Neuronal stem cell (in vitro differentiated cells): ENCODE results near the gene SLC22A23.

Source experiments
- DNase-seq: peaks from one replicate; pipeline ENCODE4 v3.0.0-alpha.2; 2013; ENCODE audit warnings: low spot score
- H2AFZ ChIP-seq: one replicate; pipeline ENCODE4 v1.6.1; 2013; ENCODE audit warnings: mild to moderate bottlenecking, low read length, inconsistent platforms
- H2AK5ac ChIP-seq: 2 replicates; pipeline ENCODE4 v1.6.1; 2013; ENCODE audit warnings: low read depth, mild to moderate bottlenecking, inconsistent platforms, low read length, moderate library complexity, mixed read lengths
- H2BK120ac ChIP-seq: 2 replicates; pipeline ENCODE4 v1.6.1; 2013; ENCODE audit warnings: low read depth, mild to moderate bottlenecking, inconsistent platforms, low read length, moderate library complexity, mixed read lengths
- H2BK12ac ChIP-seq: one replicate; pipeline ENCODE4 v1.6.1; 2013; ENCODE audit warnings: low read length, inconsistent platforms
- H2BK15ac ChIP-seq: 2 replicates; pipeline ENCODE4 v1.6.1; 2013; ENCODE audit warnings: mild to moderate bottlenecking, low read length, inconsistent platforms, mixed read lengths
- H2BK5ac ChIP-seq: one replicate; pipeline ENCODE4 v1.6.1; 2013; ENCODE audit warnings: inconsistent platforms, mild to moderate bottlenecking, low read length, moderate library complexity
- H3K14ac ChIP-seq: one replicate; pipeline ENCODE4 v1.6.1; 2013; ENCODE audit warnings: low read length, inconsistent platforms
- H3K18ac ChIP-seq: 2 replicates; pipeline ENCODE4 v1.6.1; 2013; ENCODE audit warnings: low read length, inconsistent platforms
- H3K23ac ChIP-seq: 2 replicates; pipeline ENCODE4 v1.6.1; 2013; ENCODE audit warnings: low read depth, mild to moderate bottlenecking, mixed read lengths, low read length, inconsistent platforms; ENCODE audit not compliant: poor library complexity
- H3K27ac ChIP-seq: replicated peaks from 3 replicates; pipeline ENCODE4 v1.5.1; 2013; ENCODE audit warnings: low read length, inconsistent platforms
- H3K27me3 ChIP-seq, 3 experiments: 2 replicates each; pipeline ENCODE4 v1.6.1; 2013; ENCODE audit warnings: low read length in 3 of 3, mild to moderate bottlenecking in 2 of 3, inconsistent platforms in 1 of 3, low read depth in 1 of 3, mixed read lengths in 1 of 3, moderate library complexity in 1 of 3; ENCODE audit not compliant: control insufficient read depth in 3 of 3, insufficient read depth in 3 of 3
- H3K36me3 ChIP-seq, 2 donors: replicated peaks in 1 of 2; 2 replicates each; pipeline ENCODE4 v1.6.1; 2013; ENCODE audit warnings: low read length in 2 of 2; ENCODE audit not compliant: control insufficient read depth in 2 of 2, insufficient read depth in 2 of 2
- H3K4ac ChIP-seq: 2 replicates; pipeline ENCODE4 v1.6.1; 2013; ENCODE audit warnings: inconsistent platforms, mild to moderate bottlenecking, low read length, moderate library complexity
- H3K4me1 ChIP-seq, 2 donors: 1 replicate in 1 of 2; 2 replicates in 1 of 2; pipeline ENCODE4 v1.6.1; 2013; ENCODE audit warnings: low read length in 2 of 2, low read depth in 1 of 2; ENCODE audit not compliant: control insufficient read depth in 2 of 2, insufficient read depth in 1 of 2
- H3K4me2 ChIP-seq: one replicate; pipeline ENCODE4 v1.6.1; 2013; ENCODE audit warnings: mild to moderate bottlenecking, low read length, inconsistent platforms; ENCODE audit not compliant: insufficient read depth, poor library complexity, severe bottlenecking
- H3K4me3 ChIP-seq, 2 donors: 2 replicates each; pipeline ENCODE4 v1.5.1; 2013; ENCODE audit warnings: low read length in 2 of 2, mild to moderate bottlenecking in 2 of 2, inconsistent platforms in 1 of 2, moderate library complexity in 1 of 2
- H3K79me1 ChIP-seq: one replicate; pipeline ENCODE4 v1.6.1; 2013; ENCODE audit warnings: low read depth, mild to moderate bottlenecking, inconsistent platforms, low read length, moderate library complexity
- H3K9ac ChIP-seq: one replicate; pipeline ENCODE4 v1.6.1; 2013; ENCODE audit warnings: mild to moderate bottlenecking, low read depth, low read length, inconsistent platforms; ENCODE audit not compliant: poor library complexity
- H3K9me3 ChIP-seq, 2 donors: replicated peaks in 1 of 2; 2 replicates each; pipeline versions ENCODE3 to v1.6.1; 2013; ENCODE audit warnings: low read length in 2 of 2, mild to moderate bottlenecking in 2 of 2, inconsistent platforms in 1 of 2, low read depth in 1 of 2, mixed read lengths in 1 of 2, moderate library complexity in 1 of 2; ENCODE audit not compliant: control insufficient read depth in 2 of 2, insufficient read depth in 1 of 2
- H4K8ac ChIP-seq: one replicate; pipeline ENCODE4 v1.6.1; 2013; ENCODE audit warnings: low read depth, mild to moderate bottlenecking, inconsistent platforms, low read length, moderate library complexity
- H4K91ac ChIP-seq: one replicate; pipeline ENCODE4 v1.6.1; 2013; ENCODE audit warnings: low read length, low read depth, mild to moderate bottlenecking, inconsistent platforms; ENCODE audit not compliant: poor library complexity
- WGBS, 2 donors: extraction: QIAGEN DNeasy Blood & Tissue Kit; methylation state at CpG; one replicate each; pipeline ENCODE4 v1.1.7; 2013; ENCODE audit warnings: missing lambda C conversion rate in 2 of 2, mixed read lengths in 1 of 2; ENCODE audit not compliant: insufficient read length in 2 of 2, insufficient replicate concordance in 1 of 2; ENCODE audit errors: extremely low coverage in 2 of 2; 5-methylcytosine and 5-hydroxymethylcytosine counted together

The SLC22A23 gene

DNA sequence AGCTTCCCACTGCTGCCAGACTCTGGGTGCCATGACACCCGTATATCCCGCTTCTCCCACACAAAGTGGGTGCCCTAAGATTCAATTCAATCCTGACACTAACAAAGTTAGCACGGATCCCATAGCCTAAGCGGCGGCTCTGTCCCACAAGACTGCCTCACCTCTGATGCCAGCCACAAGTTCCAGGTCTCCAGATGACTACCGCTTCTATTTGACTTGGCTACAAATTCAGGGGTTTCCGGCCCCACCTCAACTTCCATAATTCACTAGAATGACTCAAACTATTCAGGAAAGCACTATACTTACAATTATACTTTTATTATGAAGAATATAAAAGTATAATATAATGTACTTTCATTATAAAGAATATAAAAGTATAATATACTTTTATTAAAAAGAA is 24.8 kb upstream of the SLC22A23 start:
- Histone ChIP-seq H2AK5ac (peak overlapping the region; percentile 35), H3K9me3 (peaks cover 4 to 17% of the 10 kb centered on the region in 2 donors), H3K9ac (no peak overlapping the region), H3K36me3 (no peaks in the 10 kb centered on the region), H3K23ac (no peak overlapping the region), H2BK120ac (no peak overlapping the region), H2BK5ac (no peak overlapping the region), H3K4me2 (no peak overlapping the region), H3K18ac (no peak overlapping the region), H3K4me3 (no peak overlapping the region), H3K27me3 (no peaks in the 10 kb centered on the region), H2BK15ac (no peak overlapping the region), H4K8ac (no peak overlapping the region), H3K79me1 (no peaks in the 10 kb centered on the region), H4K91ac (no peak overlapping the region), H3K4ac (no peak overlapping the region), H2BK12ac (no peak overlapping the region), H3K14ac (no peak overlapping the region), H2AFZ (no peak overlapping the region), H3K4me1 (peaks cover 0 to 11% of the 10 kb centered on the region in 2 donors), H3K27ac (no peak overlapping the region)
- WGBS, 2 donors = no CpG with 5 or more reads among the region's 7 CpGs
- DNase-seq = no peak

DNA sequence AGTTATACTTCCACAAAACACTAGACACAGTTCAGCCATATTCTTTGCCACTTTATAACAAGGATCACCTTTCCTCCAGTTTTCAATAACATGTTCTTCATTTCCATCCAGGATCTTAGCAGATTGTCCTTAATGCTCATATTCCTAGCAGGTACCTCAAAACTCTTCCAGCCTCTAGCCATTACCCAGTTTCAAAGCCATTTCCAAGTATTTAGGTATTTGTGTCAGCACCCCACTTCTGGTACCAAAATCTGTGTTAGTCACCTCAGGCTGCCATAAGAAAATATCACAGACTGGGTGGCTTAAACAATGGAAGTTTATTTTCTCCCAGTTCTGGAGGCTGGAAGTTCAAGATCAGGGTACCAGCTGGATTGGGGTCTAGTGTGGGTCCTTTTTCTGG is 23.2 kb upstream of the SLC22A23 start:
- no peak for DNase-seq
- H3K9ac ChIP-seq = no peak overlapping the region
- H2BK15ac ChIP-seq = no peak overlapping the region
- no peaks in the 10 kb centered on the region for H3K27me3 ChIP-seq
- no peak overlapping the region for H2BK5ac ChIP-seq
- no peak overlapping the region for H3K4me2 ChIP-seq
- no peak overlapping the region for H4K8ac ChIP-seq
- H2AFZ ChIP-seq = no peak overlapping the region
- H3K27ac ChIP-seq = no peak overlapping the region
- H3K79me1 ChIP-seq = no peaks in the 10 kb centered on the region
- no peak overlapping the region for H3K18ac ChIP-seq
- no peaks in the 10 kb centered on the region for H3K36me3 ChIP-seq
- no peak overlapping the region for H3K23ac ChIP-seq
- peaks cover 0 to 11% of the 10 kb centered on the region in 2 donors for H3K4me1 ChIP-seq
- H3K9me3 ChIP-seq = peaks cover 4 to 17% of the 10 kb centered on the region in 2 donors
- no peak overlapping the region for H4K91ac ChIP-seq
- H2BK12ac ChIP-seq = no peak overlapping the region
- no peak overlapping the region for H2AK5ac ChIP-seq
- no peak overlapping the region for H2BK120ac ChIP-seq
- no peak overlapping the region for H3K14ac ChIP-seq
- H3K4ac ChIP-seq = no peak overlapping the region
- H3K4me3 ChIP-seq = no peak overlapping the region

DNA sequence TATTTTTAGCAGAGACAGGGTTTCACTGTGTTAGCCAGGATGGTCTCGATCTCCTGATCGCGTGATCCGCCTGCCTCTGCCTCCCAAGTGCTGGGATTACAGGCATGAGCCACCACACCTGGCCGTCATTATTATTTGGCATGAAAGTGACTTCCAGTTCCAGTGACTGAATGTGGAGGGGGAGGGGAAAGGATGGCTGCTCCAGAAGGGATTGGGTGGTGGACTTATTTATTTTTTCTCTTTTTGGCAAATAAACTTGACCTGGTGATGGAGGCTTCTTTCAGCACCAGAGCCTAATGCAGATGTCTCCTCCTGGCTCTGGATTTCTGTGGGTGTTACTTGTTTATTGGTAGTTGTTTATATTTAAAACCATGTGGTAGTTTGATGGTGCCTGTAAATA is 16.9 kb upstream of the SLC22A23 start:
- no peaks in the 10 kb centered on the region for H3K36me3 ChIP-seq
- H3K14ac ChIP-seq = no peak overlapping the region
- H2BK5ac ChIP-seq = no peak overlapping the region
- no peak for DNase-seq
- no peak overlapping the region for H2AFZ ChIP-seq
- no peaks in the 10 kb centered on the region for H3K79me1 ChIP-seq
- no CpG with 5 or more reads among the region's 5 CpGs for WGBS, 2 donors
- no peak overlapping the region for H3K4ac ChIP-seq
- H2BK12ac ChIP-seq = no peak overlapping the region
- no peak overlapping the region for H3K18ac ChIP-seq
- H3K4me2 ChIP-seq = no peak overlapping the region
- no peak overlapping the region for H2BK15ac ChIP-seq
- H4K91ac ChIP-seq = no peak overlapping the region
- no peak overlapping the region for H3K9ac ChIP-seq
- no peak overlapping the region for H3K23ac ChIP-seq
- no peak overlapping the region for H2AK5ac ChIP-seq
- no peak overlapping the region for H3K27ac ChIP-seq
- no peaks in the 10 kb centered on the region for H3K27me3 ChIP-seq
- no peaks in the 10 kb centered on the region for H3K9me3 ChIP-seq
- no peak overlapping the region for H3K4me3 ChIP-seq
- H4K8ac ChIP-seq = no peak overlapping the region
- no peak overlapping the region for H2BK120ac ChIP-seq
- H3K4me1 ChIP-seq = peaks cover 0 to 5% of the 10 kb centered on the region in 2 donors

- Histone ChIP-seq H2BK15ac (no peak overlapping the region), H4K8ac (no peak overlapping the region), H3K4me3 (no peak overlapping the region), H2AFZ (no peak overlapping the region), H3K79me1 (no peaks in the 10 kb centered on the region), H3K27me3 (no peaks in the 10 kb centered on the region), H4K91ac (no peak overlapping the region), H3K4me1 (peaks cover 0 to 5% of the 10 kb centered on the region in 2 donors), H2BK12ac (no peak overlapping the region), H3K23ac (no peak overlapping the region), H3K18ac (no peak overlapping the region), H3K14ac (no peak overlapping the region), H3K27ac (no peak overlapping the region), H3K4ac (no peak overlapping the region), H3K9ac (no peak overlapping the region), H3K36me3 (no peaks in the 10 kb centered on the region), H3K4me2 (no peak overlapping the region), H2BK120ac (no peak overlapping the region), H2AK5ac (no peak overlapping the region), H3K9me3 (no peaks in the 10 kb centered on the region), H2BK5ac (no peak overlapping the region)
- DNase-seq = no peak
- WGBS, 2 donors = no CpG with 5 or more reads among the region's 3 CpGs
Observed at GRCh38 chr6:3471711-3472110, 14.9 kb upstream of the SLC22A23 start.
